CD1c-positive myeloid dendritic cell (primary cell): ENCODE data around the gene PUM2.
A peak's percentile ranks its signal among the peaks of the same experiment; 100 is the strongest.
"Not testable (repeated sequence)": the region's sequence is repeated elsewhere in the genome, so short reads cannot be mapped to it uniquely, and the experiment has no call there.

ENCODE experiments used
- DNase-seq: peaks from one replicate; pipeline ENCODE4 v3.0.0-alpha.2; 2016; ENCODE audit errors: extremely low spot score

Gene PUM2

GRCh38 chr2:20371323-20372025 is 20.8 kb upstream of the PUM2 start:
- DNase-seq, result no peak

- DNase-seq, result no peak
Observed at GRCh38 chr2:20370191-20370590, 19.5 kb upstream of the PUM2 start.

- DNase-seq, result no peak
Observed at GRCh38 chr2:20369366-20369765, 18.7 kb upstream of the PUM2 start.

- no peak for DNase-seq
Observed at GRCh38 chr2:20368706-20369105, 18.1 kb upstream of the PUM2 start.

- not testable (repeated sequence) for DNase-seq
Observed at GRCh38 chr2:20367929-20368328, 17.3 kb upstream of the PUM2 start.

GRCh38 chr2:20366672-20367116 is 16.1 kb upstream of the PUM2 start:
- DNase-seq, result no peak

GRCh38 chr2:20365249-20365817 is 14.7 kb upstream of the PUM2 start:
- DNase-seq, result peak; percentile 79

GRCh38 chr2:20363578-20363977 is 12.9 kb upstream of the PUM2 start:
- no peak for DNase-seq

GRCh38 chr2:20362701-20363435 is 12.2 kb upstream of the PUM2 start:
- no peak for DNase-seq

GRCh38 chr2:20361893-20362292 is 11.2 kb upstream of the PUM2 start:
- peak; percentile 3 for DNase-seq

GRCh38 chr2:20359096-20359495 is 8.5 kb upstream of the PUM2 start:
- DNase-seq, result no peak

GRCh38 chr2:20357638-20358389 is 7.2 kb upstream of the PUM2 start:
- DNase-seq, result peak; percentile 13

- no peak for DNase-seq
Observed at GRCh38 chr2:20356042-20356441, 5.4 kb upstream of the PUM2 start.

GRCh38 chr2:20355131-20355530 is 4.5 kb upstream of the PUM2 start:
- no peak for DNase-seq

GRCh38 chr2:20353241-20353992 is 2.8 kb upstream of the PUM2 start:
- no peak for DNase-seq

GRCh38 chr2:20352581-20353216 is 2.1 kb upstream of the PUM2 start:
- no peak for DNase-seq

- no peak for DNase-seq
Observed at GRCh38 chr2:20352230-20352578, 1.6 kb upstream of the PUM2 start.

- DNase-seq, result no peak
Observed at GRCh38 chr2:20351555-20352229, 1.0 kb upstream of the PUM2 start.

- DNase-seq, result peak; percentile 65
Observed at GRCh38 chr2:20350041-20350712, 467 bp downstream of the PUM2 start.

GRCh38 chr2:20349513-20349921 is 1.1 kb downstream of the PUM2 start:
- DNase-seq, result no peak
